Vagina (tissue), 2 donors: Measurements from ENCODE around the gene ELOVL5.

Experiments used
- POLR2AphosphoS5 ChIP-seq, 2 donors: sonication (generic); formaldehyde crosslinking; IDR thresholded peaks; one replicate each; pipeline ENCODE4 v1.9.0; 2017; ENCODE audit warnings: antibody characterized with exemption in 2 of 2, mild to moderate bottlenecking in 2 of 2, low read depth in 1 of 2; ENCODE audit not compliant: insufficient read depth in 1 of 2
- TF ChIP-seq, protein P1 (sequence below), 3 experiments: fragments of 450-650 bp in 2 of 3; fragments of 200-600 bp in 1 of 3; sonication (generic) in 1 of 3; IDR thresholded peaks; one replicate each; pipeline ENCODE4 v1.5.1; 2017 to 2019; ENCODE audit warnings: antibody characterized with exemption in 3 of 3, mild to moderate bottlenecking in 2 of 3, moderate library complexity in 2 of 3

DNA sequence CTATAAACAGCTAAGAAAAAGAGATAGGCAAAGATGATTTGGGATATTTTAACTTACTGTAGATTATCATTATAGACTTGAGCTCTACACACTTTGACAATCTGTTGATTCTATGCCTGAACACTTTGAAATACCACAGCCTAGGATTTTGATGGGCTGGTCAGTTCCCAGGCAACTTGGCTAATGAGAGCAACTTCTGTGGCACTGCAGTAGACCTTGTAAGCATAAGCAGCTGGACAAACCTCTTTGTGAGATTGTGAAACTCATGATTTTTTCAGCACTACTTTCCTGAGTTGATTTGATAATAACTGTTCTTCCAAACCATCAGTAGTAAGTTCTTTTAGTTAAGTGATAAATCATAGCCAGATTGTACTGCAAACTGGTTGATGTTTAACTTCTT lies 27.1 kb upstream of the ELOVL5 start:
- TF ChIP-seq, protein P1, sequence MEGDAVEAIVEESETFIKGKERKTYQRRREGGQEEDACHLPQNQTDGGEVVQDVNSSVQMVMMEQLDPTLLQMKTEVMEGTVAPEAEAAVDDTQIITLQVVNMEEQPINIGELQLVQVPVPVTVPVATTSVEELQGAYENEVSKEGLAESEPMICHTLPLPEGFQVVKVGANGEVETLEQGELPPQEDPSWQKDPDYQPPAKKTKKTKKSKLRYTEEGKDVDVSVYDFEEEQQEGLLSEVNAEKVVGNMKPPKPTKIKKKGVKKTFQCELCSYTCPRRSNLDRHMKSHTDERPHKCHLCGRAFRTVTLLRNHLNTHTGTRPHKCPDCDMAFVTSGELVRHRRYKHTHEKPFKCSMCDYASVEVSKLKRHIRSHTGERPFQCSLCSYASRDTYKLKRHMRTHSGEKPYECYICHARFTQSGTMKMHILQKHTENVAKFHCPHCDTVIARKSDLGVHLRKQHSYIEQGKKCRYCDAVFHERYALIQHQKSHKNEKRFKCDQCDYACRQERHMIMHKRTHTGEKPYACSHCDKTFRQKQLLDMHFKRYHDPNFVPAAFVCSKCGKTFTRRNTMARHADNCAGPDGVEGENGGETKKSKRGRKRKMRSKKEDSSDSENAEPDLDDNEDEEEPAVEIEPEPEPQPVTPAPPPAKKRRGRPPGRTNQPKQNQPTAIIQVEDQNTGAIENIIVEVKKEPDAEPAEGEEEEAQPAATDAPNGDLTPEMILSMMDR (IDR thresholded peaks at IDR 0.05): no peak
- no peak for TF ChIP-seq POLR2AphosphoS5 (IDR thresholded peaks at IDR 0.05; ENCODE audit: insufficient read depth in 1 of 2, low read depth in 1 of 2)
